Measurements from ENCODE around the gene SRGN.

SRGN gene

DNA sequence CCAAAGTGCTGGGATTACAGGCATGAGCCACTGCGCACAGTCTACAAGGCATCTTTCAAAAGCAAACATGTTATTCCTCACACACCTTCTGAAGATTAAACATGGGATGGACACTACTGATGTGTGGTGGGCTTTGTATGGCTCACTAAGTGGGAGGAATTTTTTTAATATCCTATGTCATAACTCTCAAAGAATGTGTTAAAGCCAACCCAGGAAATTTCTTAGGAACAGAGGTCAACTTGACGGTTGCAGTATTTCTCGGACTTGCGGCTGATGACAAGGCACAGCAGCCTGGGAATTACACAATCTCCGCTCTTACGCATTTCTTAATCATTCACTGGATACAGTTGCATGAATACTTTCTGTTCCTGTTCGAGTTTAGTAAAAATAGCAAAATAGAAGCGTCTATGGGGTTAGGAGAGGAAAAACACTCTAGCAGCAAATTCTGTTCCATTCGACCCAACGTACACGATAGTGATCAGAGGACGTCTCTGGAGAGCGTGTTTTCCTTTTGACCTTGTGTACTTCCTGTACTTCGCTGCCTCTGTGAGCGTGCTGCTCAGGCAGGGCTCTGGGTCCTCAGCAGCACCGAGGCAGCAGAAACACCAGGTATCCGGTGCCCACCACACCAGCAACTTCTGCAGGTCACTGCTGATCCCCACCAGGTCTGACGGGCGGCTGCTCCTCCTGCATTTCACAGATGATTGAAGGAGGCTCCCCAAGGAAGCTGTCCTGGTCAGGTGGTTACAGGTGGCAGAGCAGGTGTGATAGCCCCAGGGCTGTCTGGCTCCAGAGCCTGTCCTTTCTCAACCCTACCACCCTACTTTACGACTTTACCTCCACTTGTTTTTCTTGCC is 26.4 kb upstream of the SRGN start:
- DNase-seq, result no peak

DNA sequence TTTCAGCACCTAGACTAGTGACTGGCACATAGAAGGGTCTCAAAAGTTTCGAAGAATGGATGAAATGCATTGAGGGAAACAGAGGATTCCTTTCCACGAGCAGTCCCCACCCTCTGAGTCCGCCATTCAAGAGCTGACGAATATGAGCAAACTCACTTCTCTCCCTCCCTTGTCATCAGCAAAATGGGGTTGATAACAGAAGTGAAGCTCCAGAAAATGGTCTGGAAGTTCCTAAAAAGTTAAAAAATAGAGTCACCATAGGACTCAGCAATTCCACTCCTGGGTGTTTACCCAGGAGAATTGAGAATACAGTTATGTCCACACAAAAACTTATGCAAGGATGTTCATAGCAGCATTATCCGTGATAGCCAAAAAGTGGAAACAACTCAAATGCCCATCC is 25.0 kb upstream of the SRGN start:
- DNase-seq, result no peak

DNA sequence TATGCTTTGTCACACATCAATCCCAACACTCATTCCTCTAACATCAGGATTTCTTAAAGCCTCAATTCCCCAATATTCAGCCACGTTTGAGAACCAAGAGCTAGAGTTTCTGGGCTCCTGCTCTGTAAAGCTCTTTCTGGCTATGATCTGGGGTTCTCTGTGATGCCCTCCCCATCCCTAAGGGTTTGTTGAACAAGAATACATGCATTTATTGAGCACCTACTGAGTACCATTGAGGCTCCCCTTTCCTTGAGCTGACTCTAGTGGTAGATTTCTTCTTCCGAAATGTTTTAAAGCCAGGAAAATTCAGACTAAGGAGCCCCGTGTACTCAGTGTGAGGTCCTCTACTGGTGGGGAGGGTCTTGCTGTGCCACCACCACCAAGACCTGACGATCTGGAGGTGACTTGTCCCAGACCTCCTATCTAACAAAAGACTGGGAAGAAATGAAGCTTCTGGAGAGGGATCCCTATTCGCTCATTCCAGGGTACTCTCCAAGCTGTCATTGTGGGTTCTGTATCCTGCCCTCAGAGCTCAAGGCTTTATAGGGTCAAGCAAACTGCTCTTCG is 23.1 kb upstream of the SRGN start:
- DNase-seq, result no peak

DNA sequence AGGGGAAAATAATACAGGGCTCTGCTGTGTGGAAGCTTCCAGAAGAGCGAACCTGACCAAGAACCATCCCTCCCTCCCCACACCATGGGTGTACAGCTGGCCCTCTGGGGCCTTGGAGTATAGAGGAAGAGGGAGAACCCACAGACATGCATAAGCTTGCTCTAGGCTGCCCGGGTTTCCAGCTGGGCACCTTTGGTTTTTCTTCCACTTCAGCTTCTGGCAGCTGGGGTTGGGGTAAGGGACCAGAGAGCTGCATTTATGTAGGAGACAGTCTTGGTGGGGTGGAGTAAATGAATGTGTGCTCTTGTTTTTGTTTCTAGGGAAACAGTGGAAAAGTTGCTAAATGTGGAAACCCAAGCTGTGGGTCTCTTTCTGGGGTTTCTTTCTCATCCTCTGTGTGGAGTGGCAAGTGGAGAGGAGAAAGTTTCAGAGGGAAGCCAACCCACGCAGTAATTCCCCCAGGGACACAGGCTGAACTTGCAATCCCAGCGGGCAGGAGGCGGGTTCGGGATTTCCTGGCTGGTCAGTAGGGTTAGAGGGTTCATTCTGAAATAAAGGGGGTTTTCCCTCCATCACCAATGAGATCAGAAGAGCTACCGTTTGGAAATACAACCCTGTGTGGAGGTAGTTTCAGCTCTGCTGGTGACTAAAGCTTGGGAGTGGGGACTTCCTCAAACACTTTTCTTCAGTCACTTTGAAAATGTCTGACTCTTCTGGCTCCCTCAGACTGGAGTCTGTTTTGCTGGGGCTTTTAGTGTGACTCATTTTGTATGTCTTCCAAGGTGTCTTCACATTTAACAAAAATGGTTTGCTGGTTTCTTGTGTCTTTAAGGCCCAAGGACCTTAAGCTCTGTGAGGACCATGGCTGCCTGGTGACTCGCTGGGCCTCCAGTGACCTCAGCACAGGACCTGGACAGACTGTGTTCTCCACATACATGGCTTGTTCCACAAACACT is 22.2 kb upstream of the SRGN start:
- no peak for DNase-seq

DNA sequence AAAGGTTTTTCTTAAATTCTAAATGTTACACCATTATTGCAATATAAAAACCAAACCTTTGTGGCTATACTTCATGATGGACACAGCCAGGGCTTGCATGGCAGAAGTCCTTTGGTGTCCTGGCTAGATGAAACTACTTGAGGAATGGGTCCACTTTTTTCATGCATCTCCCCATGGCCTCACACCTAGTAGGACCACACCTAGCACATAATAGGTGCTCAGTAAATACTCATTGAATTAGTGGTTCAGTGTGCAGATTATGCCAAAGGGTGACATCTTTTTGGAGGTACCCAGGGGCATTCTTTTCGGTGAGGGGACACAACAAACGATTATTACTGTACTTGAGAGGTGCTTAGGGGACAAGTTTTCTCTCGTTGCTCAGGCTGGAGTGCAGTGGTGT is 20.7 kb upstream of the SRGN start:
- no peak for DNase-seq

DNA sequence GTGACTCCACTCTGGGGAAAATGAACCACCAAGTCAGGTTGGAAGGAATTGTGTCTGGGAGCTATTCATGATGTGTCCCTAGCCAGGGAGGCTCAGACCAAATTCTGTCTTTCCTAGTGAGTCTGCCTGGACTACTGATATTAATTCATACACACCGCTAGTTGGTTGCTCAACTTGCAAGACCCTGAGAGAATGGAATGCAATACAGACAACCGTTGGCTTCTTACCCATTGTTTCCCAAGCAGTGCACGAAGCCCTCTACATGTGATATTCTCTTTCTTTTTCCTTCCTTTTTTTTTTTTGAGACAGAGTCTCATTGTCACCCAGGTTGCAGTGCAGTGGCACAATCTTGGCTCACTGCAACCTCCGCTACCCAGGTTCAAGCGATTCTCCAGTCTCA is 19.4 kb upstream of the SRGN start:
- no peak for DNase-seq

DNA sequence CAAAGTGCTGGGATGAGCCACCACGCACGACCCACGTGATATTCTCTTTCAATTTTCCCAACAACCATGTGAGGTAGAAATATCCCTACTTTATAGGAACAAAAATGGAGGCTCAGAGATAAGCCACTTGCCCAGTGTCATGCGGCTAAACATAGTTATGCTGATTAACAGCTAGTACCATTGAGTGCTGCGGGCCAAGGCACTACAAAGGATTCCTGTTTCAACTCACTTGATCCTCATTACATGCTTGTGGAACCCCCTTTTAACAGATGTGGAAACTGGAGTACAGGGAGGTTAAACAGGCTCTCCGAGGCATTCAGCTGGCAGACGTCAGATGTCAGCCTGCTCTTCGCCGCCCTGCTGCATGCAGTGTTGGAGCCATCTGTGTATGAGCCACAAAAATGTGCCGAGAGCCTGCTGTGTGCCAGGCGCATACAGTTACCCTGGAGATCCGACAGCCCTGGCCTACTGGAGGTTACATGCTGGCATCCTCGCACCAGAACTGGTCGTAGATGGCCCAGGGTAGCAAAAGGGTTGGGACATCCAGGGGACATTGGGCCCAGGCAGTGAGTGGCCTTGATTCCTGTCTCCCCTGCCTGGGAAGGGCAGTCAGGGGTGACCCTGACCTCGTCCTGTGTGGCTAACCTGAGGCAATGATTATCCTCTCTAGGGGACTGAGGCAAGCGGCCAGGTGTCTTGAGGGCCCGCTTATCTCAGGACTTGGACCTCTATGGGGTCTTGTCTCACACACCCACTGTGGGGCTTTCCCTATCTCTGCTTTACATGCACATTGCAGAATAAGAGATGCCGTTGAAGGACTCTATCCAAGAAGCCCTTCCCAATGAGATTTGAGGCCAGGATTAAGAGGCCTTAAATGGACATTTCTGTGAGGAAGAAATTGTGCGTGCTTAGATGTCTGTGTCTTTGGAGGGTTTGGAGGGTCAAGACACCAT is 18.5 kb upstream of the SRGN start:
- DNase-seq, result no peak

DNA sequence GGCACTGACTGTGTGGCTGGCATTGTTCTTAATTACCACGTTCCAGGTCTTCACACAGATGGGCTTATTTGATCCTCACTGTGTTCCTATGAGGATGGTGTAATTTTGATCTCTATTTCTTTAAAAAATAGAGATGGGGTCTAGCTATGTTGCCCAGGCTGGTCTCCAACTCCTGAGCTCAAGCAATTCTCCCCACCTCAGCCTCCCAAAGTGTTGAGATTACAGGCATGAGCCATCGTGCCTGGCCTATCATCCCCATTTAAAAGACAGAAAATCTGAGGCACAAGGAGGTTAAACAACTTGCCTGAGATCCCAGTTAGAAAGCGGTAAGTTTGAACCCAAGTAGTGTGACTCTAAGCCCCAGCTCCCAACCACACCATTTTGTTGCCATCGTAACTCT is 17.0 kb upstream of the SRGN start:
- no peak for DNase-seq

DNA sequence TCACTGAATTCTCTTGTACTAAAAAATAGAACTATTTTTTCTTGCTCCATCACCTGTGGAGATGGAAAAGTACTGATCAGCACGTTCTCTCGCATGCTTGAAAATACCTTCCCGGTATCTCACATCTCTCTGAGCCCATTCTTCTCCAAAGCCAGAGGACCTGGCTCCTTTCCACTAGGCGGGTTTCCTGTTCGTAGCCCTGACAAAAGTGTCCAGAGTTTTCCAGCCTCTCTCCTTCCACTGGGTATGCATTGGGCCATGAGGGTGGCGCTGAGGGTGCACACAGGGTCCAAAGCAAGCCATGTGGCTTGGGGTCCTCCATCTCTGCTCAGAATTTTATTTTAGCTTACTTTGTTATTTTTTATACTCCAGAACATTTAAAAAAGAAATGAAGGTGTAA is 16.3 kb upstream of the SRGN start:
- no peak for DNase-seq

DNA sequence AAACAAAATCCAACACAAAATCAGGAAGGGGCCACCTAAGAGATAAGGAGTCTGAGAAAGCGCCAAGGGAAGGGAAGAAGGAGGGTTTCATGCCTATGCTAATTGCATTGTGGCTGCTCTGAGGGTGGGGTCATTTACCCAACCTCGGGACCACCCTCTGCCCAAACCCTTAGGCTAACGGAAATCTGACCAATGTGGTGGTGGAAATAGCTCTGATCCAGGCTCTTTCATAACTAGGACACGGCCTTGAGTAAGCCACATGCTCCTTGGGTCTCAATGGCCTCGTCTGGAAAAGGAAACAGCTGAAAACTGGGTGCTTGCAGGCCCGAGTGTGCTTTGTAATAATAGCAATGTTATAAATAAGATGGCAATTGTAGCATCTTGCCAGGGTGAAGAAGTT is 14.9 kb upstream of the SRGN start:
- no peak for DNase-seq

DNA sequence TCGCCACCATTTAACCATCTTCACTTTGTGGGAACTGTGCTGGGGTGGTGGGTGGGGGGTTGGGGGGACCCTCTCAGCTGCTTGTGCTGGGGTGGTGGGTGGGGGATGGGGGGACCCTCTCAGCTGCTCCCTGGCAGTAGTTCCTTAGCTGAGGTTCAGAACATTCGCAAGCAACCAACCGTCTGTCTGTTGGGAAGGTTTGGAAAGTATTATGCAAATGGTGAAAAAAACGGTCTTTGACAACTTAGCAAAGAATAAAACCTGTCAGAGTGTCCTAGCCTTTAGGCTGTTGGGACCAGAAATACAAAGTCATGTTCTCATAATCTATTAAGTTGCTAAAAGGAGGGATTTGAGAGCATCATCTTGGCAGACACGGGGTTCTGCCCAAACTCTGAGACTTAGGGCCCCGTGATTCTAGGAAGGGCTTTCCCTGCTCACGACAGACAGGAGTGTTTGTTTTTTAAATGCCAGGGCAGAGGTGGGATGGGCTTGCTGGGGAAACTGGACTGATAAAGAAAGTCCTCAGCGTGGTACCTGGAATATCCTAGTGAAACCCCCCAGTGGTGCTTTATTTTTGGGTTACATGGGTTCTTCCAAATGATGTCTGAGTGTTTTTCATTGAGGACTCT is 14.1 kb upstream of the SRGN start:
- no peak for DNase-seq

DNA sequence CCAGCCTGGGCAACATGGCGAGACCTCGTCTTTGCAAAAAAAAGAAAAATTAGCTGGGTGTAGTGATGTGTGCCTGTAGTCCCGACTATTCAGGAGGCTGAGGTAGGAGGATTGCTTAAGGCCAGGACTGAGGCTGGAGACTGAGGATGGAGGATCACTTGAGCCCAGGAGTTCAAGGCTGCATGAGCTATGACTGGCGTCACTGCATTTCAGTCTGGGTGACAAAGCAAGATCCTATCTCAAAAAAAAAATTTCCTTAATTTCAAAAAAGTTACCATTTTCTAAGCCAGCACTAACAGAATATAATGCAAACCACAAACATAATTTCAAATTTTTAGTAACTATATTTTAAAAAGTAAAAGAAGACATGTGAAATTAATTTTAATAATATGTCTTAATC is 13.4 kb upstream of the SRGN start:
- no peak for DNase-seq

DNA sequence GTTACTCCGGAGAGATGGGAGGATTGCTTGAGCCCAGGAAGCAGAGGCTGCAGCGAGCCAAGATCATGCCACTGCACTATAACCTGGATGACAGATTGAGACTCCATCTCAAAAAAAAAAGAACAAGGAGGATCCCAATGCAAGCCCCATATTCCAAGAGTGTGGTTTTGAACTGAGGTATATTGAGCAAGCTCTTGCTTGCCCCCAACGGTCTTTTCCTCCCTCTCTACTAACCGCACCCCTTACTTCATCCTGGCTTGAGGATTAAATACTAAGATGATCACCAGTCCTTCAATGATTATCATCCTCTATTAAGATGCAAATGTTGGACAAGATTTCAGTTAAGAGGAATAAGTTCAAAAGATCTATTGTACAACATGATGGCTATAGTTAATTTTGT is 12.5 kb upstream of the SRGN start:
- no peak for DNase-seq

DNA sequence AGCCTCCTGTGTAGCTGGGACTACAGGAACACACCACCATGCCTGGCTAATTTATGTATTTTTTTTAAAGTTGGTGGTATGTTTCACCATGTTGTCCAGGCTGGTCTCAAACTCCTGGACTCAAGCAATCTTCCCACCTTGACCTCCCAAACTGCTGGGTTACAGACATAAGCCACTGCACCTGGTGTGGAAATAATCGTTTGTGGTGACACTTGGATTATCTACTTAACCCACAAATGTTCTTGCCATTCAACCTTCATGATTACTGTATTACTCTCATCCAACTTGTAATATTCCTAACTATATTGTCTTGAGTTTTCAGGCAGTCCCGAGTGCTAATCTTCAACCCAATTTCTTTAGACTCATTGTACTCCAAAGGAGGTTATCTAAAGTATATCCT is 9.6 kb upstream of the SRGN start:
- DNase-seq, result no peak

DNA sequence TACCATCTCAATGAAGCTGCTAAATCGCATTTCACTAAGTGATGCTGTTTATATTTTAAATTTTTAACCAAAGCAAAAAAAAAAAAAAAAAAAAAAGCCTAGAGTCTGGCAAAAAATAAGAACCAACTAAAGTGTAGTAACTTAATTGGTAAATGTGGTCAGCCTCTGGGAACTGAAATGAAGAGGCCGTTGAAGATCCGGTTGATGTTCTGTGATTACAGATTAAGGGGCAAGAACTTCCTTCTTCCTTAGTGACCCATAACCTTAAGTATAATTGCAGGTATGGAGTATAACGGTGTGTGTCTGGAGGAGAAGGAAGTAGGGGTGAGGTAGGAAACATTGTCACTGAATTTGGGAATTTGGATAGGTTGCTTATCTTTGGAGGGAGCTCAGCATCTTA is 7.7 kb upstream of the SRGN start:
- no peak for DNase-seq

DNA sequence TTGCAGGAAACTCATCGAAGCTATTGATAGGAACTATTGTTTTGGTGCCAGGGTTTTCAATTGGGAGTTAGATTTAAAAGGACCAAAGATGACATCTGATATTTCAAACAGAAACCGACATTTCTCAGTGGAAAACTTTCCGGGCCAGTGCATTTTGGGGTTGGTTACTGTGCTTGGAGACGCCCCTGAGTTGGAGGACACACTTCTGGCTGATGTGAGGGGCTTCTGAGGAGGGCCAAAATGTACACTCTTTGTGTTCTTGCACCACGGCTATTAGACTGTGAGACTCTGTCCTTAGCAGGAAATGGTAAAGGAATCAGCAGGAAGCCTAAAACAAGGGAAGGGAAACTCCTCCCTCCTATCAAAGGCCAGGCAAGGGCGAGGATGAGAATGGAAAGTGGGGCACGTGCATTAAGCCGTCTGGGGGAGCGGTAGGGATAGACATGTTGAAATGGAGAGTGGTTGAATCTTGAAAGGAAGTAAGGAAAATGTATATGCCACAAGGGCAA is 1.8 kb upstream of the SRGN start:
- no peak for DNase-seq

DNA sequence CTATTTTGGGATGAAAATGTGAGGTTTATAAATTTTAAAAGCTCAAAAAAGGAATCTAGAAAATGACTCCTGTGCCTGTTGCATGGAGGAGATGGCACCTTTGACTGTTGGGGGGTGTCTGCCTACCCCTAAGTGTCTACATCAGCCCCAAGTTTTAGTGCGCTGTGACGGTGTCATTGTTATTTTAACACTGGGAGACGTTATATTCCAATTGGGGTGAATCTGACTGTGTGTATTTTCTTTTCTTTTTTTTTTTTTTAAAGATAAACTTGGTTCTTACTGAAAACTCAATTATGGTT is 517 bp downstream of the SRGN start:
- no peak for DNase-seq

DNA sequence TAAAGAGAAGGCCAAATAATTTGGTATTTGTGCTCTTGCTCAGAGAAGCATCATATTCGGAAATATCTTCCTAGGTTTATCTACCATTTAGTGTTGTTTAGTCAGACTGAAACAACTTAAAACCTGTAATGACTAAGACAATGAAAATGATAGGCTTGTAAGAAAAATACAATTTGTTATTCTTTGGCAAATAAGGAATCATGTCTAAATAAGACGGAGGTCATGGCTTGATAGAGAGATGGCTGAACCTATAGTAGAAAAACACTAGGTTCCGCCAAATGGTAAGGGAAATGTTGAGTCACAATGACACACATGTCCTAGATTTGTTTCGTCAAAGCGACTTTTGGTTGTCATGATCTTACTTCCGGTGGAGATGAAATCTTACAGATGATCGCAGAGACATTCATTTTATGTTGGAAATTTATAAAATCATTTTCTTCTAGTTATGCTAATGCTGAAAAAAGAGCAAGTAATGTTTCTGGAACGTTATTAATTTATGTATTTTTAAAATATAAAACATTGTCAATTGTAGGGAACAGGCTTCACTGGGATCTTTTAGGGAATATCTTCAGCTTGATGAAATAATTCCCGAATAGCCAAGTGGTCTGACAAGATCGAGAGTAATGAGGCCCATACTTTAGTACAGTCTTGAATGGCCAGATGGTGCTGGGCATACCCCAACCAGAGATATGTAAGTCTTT is 1.0 kb downstream of the SRGN start:
- no peak for DNase-seq

DNA sequence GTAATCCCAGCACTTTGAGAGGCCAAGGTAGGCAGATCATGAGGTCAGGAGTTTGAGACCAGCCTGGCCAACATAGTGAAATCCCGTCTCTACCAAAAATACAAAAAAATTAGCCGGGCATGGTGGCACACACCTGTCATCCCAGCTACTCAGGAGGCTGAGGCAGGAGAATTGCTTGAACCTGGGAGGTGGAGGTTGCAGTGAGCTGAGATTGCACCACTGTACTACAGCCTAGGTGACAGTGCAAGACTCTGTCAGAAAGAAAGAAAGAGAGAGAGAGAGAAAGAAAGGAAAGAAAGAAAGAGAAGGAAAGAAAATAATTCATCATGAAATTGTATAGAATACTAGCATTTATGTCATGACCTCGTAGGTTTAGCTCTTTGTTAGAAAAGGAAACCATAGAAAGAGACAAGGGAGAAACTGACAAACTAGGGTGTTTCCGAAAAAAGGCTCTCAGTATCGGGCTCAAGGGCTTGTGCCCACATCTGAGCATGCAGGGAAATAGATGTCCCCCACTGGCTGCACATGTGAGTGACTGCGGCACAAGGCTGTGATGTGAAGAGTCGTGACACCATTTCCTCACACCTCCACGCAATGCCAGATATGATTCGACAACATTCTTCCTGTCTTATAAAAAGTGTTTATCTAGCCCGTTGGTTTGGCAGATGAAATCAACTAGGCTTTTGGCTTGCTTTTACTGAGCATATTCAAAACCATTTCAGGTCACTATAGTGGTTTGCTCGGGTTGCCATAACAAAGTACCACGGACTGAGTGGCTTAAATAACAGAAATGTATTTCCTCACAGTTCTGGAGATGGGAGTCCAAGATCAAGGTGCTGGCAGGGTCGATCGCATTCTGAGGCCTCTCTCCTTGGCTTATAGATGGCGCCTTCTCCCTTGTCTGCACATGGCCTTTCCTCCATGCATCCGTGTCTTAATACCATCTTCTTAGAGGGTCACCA is 2.0 kb downstream of the SRGN start:
- DNase-seq, result peak; percentile 55 to 61

DNA sequence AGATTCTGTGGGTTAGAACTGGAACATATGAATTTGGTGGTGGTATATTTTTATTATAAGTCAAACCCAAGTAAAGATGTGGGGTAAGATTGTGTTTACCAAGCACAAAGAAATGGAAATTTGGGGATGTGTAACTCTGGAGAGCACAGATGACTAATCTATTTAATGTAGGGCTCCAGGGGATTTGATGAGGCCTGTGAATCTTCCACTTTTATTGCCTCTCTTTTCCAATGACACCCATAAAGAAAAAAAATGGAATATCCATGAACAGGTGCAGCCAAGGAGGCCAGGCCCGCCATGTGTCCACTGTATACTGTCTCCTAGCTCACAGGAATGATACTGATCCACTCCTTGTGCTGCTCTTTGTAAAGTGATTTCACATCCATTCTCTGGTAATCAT is 2.8 kb downstream of the SRGN start:
- DNase-seq, result no peak

All from activated CD4-positive, alpha-beta T cell treated with anti-CD3 and anti-CD28 coated beads, Interleukin-2, amount 50 U/mL, for 4 hours (primary cell).